DOHH2 (cell line): ENCODE results near the gene DTNB.

Experiments used
- CTCF ChIP-seq: fragments of 200-600 bp; sonication (generic); IDR thresholded peaks from one replicate; pipeline ENCODE4 v1.5.1; 2014; ENCODE audit warnings: antibody characterized with exemption, mild to moderate bottlenecking, low read depth, low read length; ENCODE audit not compliant: poor library complexity, severe bottlenecking
- EZH2phosphoT487 ChIP-seq: fragments of 200-600 bp; sonication (generic); IDR thresholded peaks from 2 replicates; pipeline ENCODE4 v1.6.1; 2017; ENCODE audit warnings: borderline replicate concordance, mild to moderate bottlenecking, antibody characterized with exemption, low read length, moderate library complexity, mixed read lengths

- no peak for TF ChIP-seq CTCF
- TF ChIP-seq EZH2phosphoT487 = no peak
Observed at GRCh38 chr2:25548601-25549000, 124.8 kb downstream of the DTNB start.
